Gastroesophageal sphincter (tissue), 4 donors: ENCODE results near the gene FANCB. TPM values are rescaled to one million over a fixed set of nuclear protein-coding genes. Genes with fewer than 3 reads are reported as not detected.

ENCODE experiments used
- ATAC-seq: fragments of 150-250 bp; one replicate; pipeline ENCODE4 v1.9.1; 2016; ENCODE audit warnings: mild to moderate bottlenecking, moderate library complexity
- H3K27ac ChIP-seq, 4 donors: fragments of 200-600 bp; sonication (generic) in 3 of 4; 1 replicate in 3 of 4; 2 replicates in 1 of 4; pipeline ENCODE4 v1.5.1; 2016 to 2019
- H3K27me3 ChIP-seq: fragments of 200-600 bp; sonication (generic); one replicate; pipeline ENCODE4 v1.5.1; 2019
- H3K36me3 ChIP-seq, 2 donors: fragments of 200-600 bp; sonication (generic); one replicate each; pipeline ENCODE4 v1.5.1; 2019; ENCODE audit warnings: control low read depth in 1 of 2
- H3K4me1 ChIP-seq, 3 donors: fragments of 200-600 bp; sonication (generic); 1 replicate in 2 of 3; 2 replicates in 1 of 3; pipeline ENCODE4 v1.5.1; 2016 to 2019; ENCODE audit warnings: control low read depth in 2 of 3
- H3K4me3 ChIP-seq, 2 donors: fragments of 200-600 bp; sonication (generic); one replicate each; pipeline ENCODE4 v1.5.1; 2019; ENCODE audit warnings: mild to moderate bottlenecking in 1 of 2, moderate library complexity in 1 of 2
- H3K9me3 ChIP-seq, 3 donors: fragments of 200-600 bp; sonication (generic); one replicate each; pipeline ENCODE4 v1.5.1; 2017 to 2019; ENCODE audit warnings: control low read depth in 2 of 3
- EP300 ChIP-seq: sonication (generic); formaldehyde crosslinking; IDR thresholded peaks from one replicate; pipeline ENCODE4 v1.6.1; 2017; ENCODE audit warnings: antibody characterized with exemption, mild to moderate bottlenecking
- POLR2A ChIP-seq, 2 donors: fragments of 450-650 bp; IDR thresholded peaks; one replicate each; pipeline ENCODE4 v1.6.1; 2017; ENCODE audit warnings: antibody characterized with exemption in 2 of 2, mild to moderate bottlenecking in 2 of 2, moderate library complexity in 1 of 2
- POLR2AphosphoS5 ChIP-seq: sonication (generic); formaldehyde crosslinking; IDR thresholded peaks from one replicate; pipeline ENCODE4 v1.6.1; 2017; ENCODE audit warnings: antibody characterized with exemption
- WGBS, 2 donors: methylation state at CpG; one replicate each; pipeline ENCODE4 v1.1.5; 2018; ENCODE audit warnings: low coverage in 1 of 2; 5-methylcytosine and 5-hydroxymethylcytosine counted together
- total RNA-seq, 4 donors: library from RNA; depleted of rRNA; stranded (reverse); fragments of >200 nt; gene quantifications; one replicate each; pipeline ENCODE4 v1.1.0, GENCODE V29; 2016
- TF ChIP-seq, protein P1 (sequence below), 4 experiments: fragments of 200-600 bp in 2 of 4; fragments of 450-650 bp in 2 of 4; sonication (generic) in 1 of 4; IDR thresholded peaks; one replicate each; pipeline ENCODE4 v1.5.1; 2017 to 2019; ENCODE audit warnings: antibody characterized with exemption in 4 of 4, mild to moderate bottlenecking in 2 of 4, moderate library complexity in 2 of 4

Gene FANCB
- total RNA-seq, 4 donors from 2014 or later: 0.67 to 2.4 (median 1.2) TPM

- no peak for ATAC-seq
- no peak for TF ChIP-seq POLR2AphosphoS5
- TF ChIP-seq, protein P1, sequence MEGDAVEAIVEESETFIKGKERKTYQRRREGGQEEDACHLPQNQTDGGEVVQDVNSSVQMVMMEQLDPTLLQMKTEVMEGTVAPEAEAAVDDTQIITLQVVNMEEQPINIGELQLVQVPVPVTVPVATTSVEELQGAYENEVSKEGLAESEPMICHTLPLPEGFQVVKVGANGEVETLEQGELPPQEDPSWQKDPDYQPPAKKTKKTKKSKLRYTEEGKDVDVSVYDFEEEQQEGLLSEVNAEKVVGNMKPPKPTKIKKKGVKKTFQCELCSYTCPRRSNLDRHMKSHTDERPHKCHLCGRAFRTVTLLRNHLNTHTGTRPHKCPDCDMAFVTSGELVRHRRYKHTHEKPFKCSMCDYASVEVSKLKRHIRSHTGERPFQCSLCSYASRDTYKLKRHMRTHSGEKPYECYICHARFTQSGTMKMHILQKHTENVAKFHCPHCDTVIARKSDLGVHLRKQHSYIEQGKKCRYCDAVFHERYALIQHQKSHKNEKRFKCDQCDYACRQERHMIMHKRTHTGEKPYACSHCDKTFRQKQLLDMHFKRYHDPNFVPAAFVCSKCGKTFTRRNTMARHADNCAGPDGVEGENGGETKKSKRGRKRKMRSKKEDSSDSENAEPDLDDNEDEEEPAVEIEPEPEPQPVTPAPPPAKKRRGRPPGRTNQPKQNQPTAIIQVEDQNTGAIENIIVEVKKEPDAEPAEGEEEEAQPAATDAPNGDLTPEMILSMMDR (IDR thresholded peaks at IDR 0.05): no peak
- no peak for TF ChIP-seq EP300
- TF ChIP-seq POLR2A (IDR thresholded peaks at IDR 0.05): no peak
- Histone ChIP-seq H3K4me3 (no peak overlapping the region), H3K27ac (no peak overlapping the region), H3K4me1 (no peaks in the 10 kb centered on the region), H3K36me3 (no peaks in the 10 kb centered on the region), H3K9me3 (no peaks in the 10 kb centered on the region), H3K27me3 (no peaks in the 10 kb centered on the region)
- WGBS, 2 donors: 44 to 82% methylated on average over 2 of the region's 2 CpGs
Measured at GRCh38 chrX:14817571-14817970, 55.3 kb downstream of the FANCB start.

GRCh38 chrX:14802943-14803710 is 69.7 kb downstream of the FANCB start:
- no peak for ATAC-seq
- Histone ChIP-seq H3K4me3 (no peak overlapping the region), H3K9me3 (no peaks in the 10 kb centered on the region), H3K27me3 (no peaks in the 10 kb centered on the region), H3K36me3 (no peaks in the 10 kb centered on the region), H3K27ac (no peak overlapping the region), H3K4me1 (no peaks in the 10 kb centered on the region)
- 88 to 100% methylated on average over 1 of the region's 1 CpG for WGBS, 2 donors
- TF ChIP-seq POLR2AphosphoS5 (no peak), POLR2A (IDR thresholded peaks at IDR 0.05) (no peak), EP300 (no peak)
- TF ChIP-seq, protein P1 (IDR thresholded peaks at IDR 0.05): no peak

DNA sequence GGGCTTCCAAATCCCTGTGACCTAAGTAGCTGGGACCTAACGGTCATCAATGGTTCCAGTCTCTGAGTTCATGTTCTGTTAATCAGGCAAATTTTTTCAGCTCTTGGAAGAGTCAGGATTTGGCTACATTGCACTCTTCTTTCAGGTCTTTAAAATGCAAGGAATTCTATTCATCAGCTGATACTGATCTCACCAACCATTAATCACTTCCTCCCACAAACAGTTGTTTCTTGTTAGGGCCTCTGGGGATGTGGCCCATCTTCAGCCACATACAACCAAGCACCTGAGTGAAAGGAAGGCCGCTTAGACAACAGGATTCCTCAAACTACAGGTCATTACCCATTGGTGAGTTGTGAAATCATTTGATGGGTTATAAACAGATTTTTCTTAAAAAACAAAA is 71.7 kb downstream of the FANCB start:
- ATAC-seq: no peak

DNA sequence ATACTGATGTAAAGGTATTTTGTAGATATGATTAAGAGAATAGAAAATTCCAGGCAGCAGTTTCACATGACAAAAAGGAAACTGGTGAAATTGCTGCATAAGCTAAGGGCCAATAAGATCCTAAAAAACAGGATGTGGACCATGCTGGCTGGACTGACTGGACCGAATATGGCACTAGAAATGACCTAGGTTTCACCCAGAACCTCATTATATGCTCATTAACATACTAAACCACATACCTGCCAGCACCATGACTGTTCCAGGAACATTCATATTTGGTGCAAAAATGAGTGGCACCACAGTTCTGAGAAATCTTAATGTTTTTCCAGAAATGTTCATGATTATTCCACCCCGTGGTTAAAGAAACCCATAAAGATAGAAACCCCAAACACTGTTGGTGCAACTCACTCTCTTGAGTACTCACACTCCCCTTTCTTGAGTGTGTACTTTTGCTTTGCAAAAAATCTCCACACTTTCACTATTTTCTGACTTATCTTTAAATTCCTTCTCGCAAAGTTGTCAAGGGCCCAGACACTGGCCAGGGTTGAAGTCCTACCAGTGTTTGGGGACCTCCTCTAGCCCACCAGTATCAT is 74.0 kb downstream of the FANCB start:
- ATAC-seq: no peak
- Histone ChIP-seq H3K36me3 (no peaks in the 10 kb centered on the region), H3K27ac (no peak overlapping the region), H3K4me1 (no peaks in the 10 kb centered on the region), H3K27me3 (no peaks in the 10 kb centered on the region), H3K4me3 (no peak overlapping the region), H3K9me3 (no peaks in the 10 kb centered on the region)
- TF ChIP-seq EP300: no peak
- no peak for TF ChIP-seq POLR2A (IDR thresholded peaks at IDR 0.05)
- TF ChIP-seq, protein P1 (IDR thresholded peaks at IDR 0.05): no peak
- TF ChIP-seq POLR2AphosphoS5: no peak
- WGBS, 2 donors: 78 to 94% methylated on average over 3 of the region's 3 CpGs

More for the DNA sequence above, 71.7 kb downstream of the FANCB start:
- WGBS, 2 donors: 75 to 80% methylated on average over 1 of the region's 2 CpGs
- Histone ChIP-seq H3K27me3 (no peaks in the 10 kb centered on the region), H3K27ac (no peak overlapping the region), H3K4me1 (no peaks in the 10 kb centered on the region), H3K4me3 (no peak overlapping the region), H3K9me3 (no peaks in the 10 kb centered on the region), H3K36me3 (no peaks in the 10 kb centered on the region)
- TF ChIP-seq POLR2A (IDR thresholded peaks at IDR 0.05) (no peak), POLR2AphosphoS5 (no peak), EP300 (no peak)
- TF ChIP-seq, protein P1 (IDR thresholded peaks at IDR 0.05): no peak

Other genes starting within 250 kb of the FANCB start
- gene MOSPD2, start 352 bp upstream of the FANCB start, total RNA-seq: 10 to 100 TPM in 2 of 4 donors, 1 to 10 TPM in 2; 8.6 to 15.9 (median 10.1) TPM